Peyer's patch (tissue), 4 donors: ENCODE data around the gene CNTNAP4. TPM values are rescaled to one million over a fixed set of nuclear protein-coding genes. Genes with fewer than 3 reads are reported as not detected.

Experiments used
- DNase-seq, 3 donors: peaks; one replicate each; pipeline ENCODE4 v3.0.0-alpha.2; 2017 to 2019
- H3K27ac ChIP-seq, 4 donors: fragments of 200-600 bp; sonication (generic); one replicate each; pipeline ENCODE4 v1.5.1; 2016 to 2019
- H3K27me3 ChIP-seq, 2 donors: fragments of 200-600 bp; sonication (generic); one replicate each; pipeline ENCODE4 v1.5.1; 2019
- H3K36me3 ChIP-seq, 3 donors: fragments of 200-600 bp; sonication (generic); one replicate each; pipeline ENCODE4 v1.5.1; 2016 to 2019
- H3K4me1 ChIP-seq, 4 donors: fragments of 200-600 bp; sonication (generic); one replicate each; pipeline ENCODE4 v1.5.1; 2016 to 2019
- H3K4me3 ChIP-seq, 4 donors: fragments of 200-600 bp; sonication (generic); 1 replicate in 3 of 4; 2 replicates in 1 of 4; pipeline ENCODE4 v1.5.1; 2016 to 2019; ENCODE audit warnings: mild to moderate bottlenecking in 1 of 4
- H3K9me3 ChIP-seq, 4 donors: fragments of 200-600 bp; sonication (generic); one replicate each; pipeline ENCODE4 v1.5.1; 2016 to 2019; ENCODE audit warnings: mild to moderate bottlenecking in 1 of 4
- CTCF ChIP-seq, 6 experiments: fragments of 450-650 bp in 4 of 6; fragments of 200-600 bp in 2 of 6; sonication (generic) in 1 of 6; IDR thresholded peaks; one replicate each; pipeline ENCODE4 v1.5.1; 2017 to 2019; ENCODE audit warnings: antibody characterized with exemption in 6 of 6, mild to moderate bottlenecking in 3 of 6, moderate library complexity in 1 of 6
- POLR2A ChIP-seq, 2 donors: fragments of 450-650 bp; IDR thresholded peaks; one replicate each; pipeline ENCODE4 v1.5.1; 2017; ENCODE audit warnings: antibody characterized with exemption in 2 of 2, mild to moderate bottlenecking in 2 of 2, moderate library complexity in 2 of 2
- total RNA-seq, 4 donors: library from RNA; depleted of rRNA; stranded (reverse); fragments of >200 nt; gene quantifications; one replicate each; pipeline ENCODE4 v1.1.0, GENCODE V29; 2016

CNTNAP4 gene
- total RNA-seq, 4 donors from 2014 or later: not detected

DNA sequence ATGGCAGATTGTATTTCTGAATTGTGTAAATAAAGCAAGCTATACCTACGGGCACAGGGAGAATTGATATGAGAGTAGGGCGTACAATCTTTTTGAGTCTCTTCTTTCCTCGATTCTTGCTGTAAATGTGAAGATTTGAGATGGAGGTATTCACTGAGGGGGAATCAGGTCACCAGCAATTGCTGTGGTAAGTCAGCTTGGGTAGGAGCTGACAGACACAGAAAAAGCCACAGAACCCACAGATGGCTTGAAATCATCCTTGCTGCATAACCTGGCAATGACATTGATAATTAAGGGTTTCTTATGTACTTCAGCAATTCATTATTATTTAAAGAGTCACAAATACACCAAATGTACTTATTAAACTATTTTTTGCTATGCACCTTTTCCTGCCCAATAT is 164.2 kb downstream of the CNTNAP4 start:
- Histone ChIP-seq H3K27me3 (no peaks in the 10 kb centered on the region), H3K36me3 (no peaks in the 10 kb centered on the region), H3K27ac (no peak overlapping the region), H3K4me1 (no peaks in the 10 kb centered on the region), H3K4me3 (no peak overlapping the region), H3K9me3 (no peaks in the 10 kb centered on the region)
- DNase-seq: no peak
- TF ChIP-seq CTCF (IDR thresholded peaks at IDR 0.05) (no peak), POLR2A (IDR thresholded peaks at IDR 0.05) (no peak)

- no peaks in the 10 kb centered on the region for H3K9me3 ChIP-seq
- TF ChIP-seq POLR2A (IDR thresholded peaks at IDR 0.05) (no peak), CTCF (IDR thresholded peaks at IDR 0.05) (no peak)
Observed at GRCh38 chr16:76441876-76442275, 164.7 kb downstream of the CNTNAP4 start.

GRCh38 chr16:76443973-76444372 is 166.8 kb downstream of the CNTNAP4 start:
- DNase-seq: no peak
- H3K4me3 ChIP-seq: no peak overlapping the region
- no peak overlapping the region for H3K27ac ChIP-seq
- TF ChIP-seq POLR2A (IDR thresholded peaks at IDR 0.05) (no peak), CTCF (IDR thresholded peaks at IDR 0.05) (no peak)
- no peaks in the 10 kb centered on the region for H3K27me3 ChIP-seq
- no peaks in the 10 kb centered on the region for H3K4me1 ChIP-seq
- H3K36me3 ChIP-seq: no peaks in the 10 kb centered on the region
- no peaks in the 10 kb centered on the region for H3K9me3 ChIP-seq

More at GRCh38 chr16:76441876-76442275, 164.7 kb downstream of the CNTNAP4 start:
- Histone ChIP-seq H3K4me3 (no peak overlapping the region), H3K27ac (no peak overlapping the region), H3K36me3 (no peaks in the 10 kb centered on the region), H3K27me3 (no peaks in the 10 kb centered on the region), H3K4me1 (no peaks in the 10 kb centered on the region)
- no peak for DNase-seq

- TF ChIP-seq POLR2A (IDR thresholded peaks at IDR 0.05) (no peak), CTCF (IDR thresholded peaks at IDR 0.05) (no peak)
- H3K4me3 ChIP-seq: no peak overlapping the region
- H3K27ac ChIP-seq: no peak overlapping the region
Observed at GRCh38 chr16:76444832-76445231, 167.6 kb downstream of the CNTNAP4 start.

GRCh38 chr16:76445815-76446214 is 168.6 kb downstream of the CNTNAP4 start:
- no peaks in the 10 kb centered on the region for H3K36me3 ChIP-seq
- H3K9me3 ChIP-seq: no peaks in the 10 kb centered on the region
- H3K27ac ChIP-seq: no peak overlapping the region
- DNase-seq: no peak
- TF ChIP-seq CTCF (IDR thresholded peaks at IDR 0.05) (no peak), POLR2A (IDR thresholded peaks at IDR 0.05) (no peak)
- H3K27me3 ChIP-seq: no peaks in the 10 kb centered on the region
- H3K4me1 ChIP-seq: no peaks in the 10 kb centered on the region
- H3K4me3 ChIP-seq: no peak overlapping the region

More at GRCh38 chr16:76444832-76445231, 167.6 kb downstream of the CNTNAP4 start:
- DNase-seq: no peak
- H3K4me1 ChIP-seq: no peaks in the 10 kb centered on the region
- no peaks in the 10 kb centered on the region for H3K36me3 ChIP-seq
- no peaks in the 10 kb centered on the region for H3K9me3 ChIP-seq
- H3K27me3 ChIP-seq: no peaks in the 10 kb centered on the region

- no peak overlapping the region for H3K4me3 ChIP-seq
- no peak for DNase-seq
- no peaks in the 10 kb centered on the region for H3K9me3 ChIP-seq
- H3K36me3 ChIP-seq: no peaks in the 10 kb centered on the region
- H3K4me1 ChIP-seq: no peaks in the 10 kb centered on the region
- TF ChIP-seq POLR2A (IDR thresholded peaks at IDR 0.05) (no peak), CTCF (IDR thresholded peaks at IDR 0.05) (no peak)
- H3K27me3 ChIP-seq: no peaks in the 10 kb centered on the region
- H3K27ac ChIP-seq: no peak overlapping the region
Observed at GRCh38 chr16:76446251-76446650, 169.1 kb downstream of the CNTNAP4 start.
